Measurements from ENCODE around the gene ATOX1. TPM values are rescaled to one million over a fixed set of nuclear protein-coding genes. Genes with fewer than 3 reads are reported as not detected.

ATOX1 gene
- total and polyA plus RNA-seq, 2 donors from 2014 or later, result 83.2 to 611 TPM

DNA sequence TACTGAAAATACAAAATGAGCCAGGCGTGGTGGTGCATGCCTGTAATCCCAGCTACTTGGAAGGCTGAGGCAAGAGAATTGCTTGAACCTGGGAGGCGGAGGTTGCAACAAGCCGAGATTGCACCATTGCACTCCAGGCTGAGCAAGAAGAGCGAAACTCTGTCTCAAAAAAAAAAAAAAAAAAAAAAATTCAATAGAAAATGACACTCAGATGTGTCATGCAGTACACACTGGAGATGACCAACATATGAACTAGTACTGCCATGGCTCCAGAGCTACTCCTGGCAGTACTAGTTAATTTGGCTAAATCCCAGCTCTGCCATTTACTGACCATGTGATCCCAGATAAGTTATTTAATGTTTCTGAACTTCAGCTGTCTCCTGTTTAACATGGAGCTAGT lies 7.3 kb downstream of the ATOX1 start:
- Histone ChIP-seq H3K36me3 (ENCODE audit: control insufficient read depth in 2 of 3, insufficient read depth in 3 of 3, low read length in 3 of 3) (peaks cover 2 to 6% (median 4%) of the 10 kb centered on the region in 3 donors), H3K4me3 (ENCODE audit: low read length in 3 of 3) (no peak overlapping the region), H3K9me3 (ENCODE audit: control insufficient read depth in 2 of 3, insufficient read depth in 1 of 3, low read length in 3 of 3) (no peaks in the 10 kb centered on the region), H3K27me3 (ENCODE audit: control insufficient read depth, insufficient read depth, low read length) (no peaks in the 10 kb centered on the region), H3K4me1 (ENCODE audit: control insufficient read depth in 2 of 3, insufficient read depth in 2 of 3, low read depth in 1 of 3, low read length in 3 of 3) (peaks cover 0 to 12% (median 3%) of the 10 kb centered on the region in 3 donors), H3K27ac (ENCODE audit: low read depth in 2 of 2, low read length in 2 of 2) (no peak overlapping the region), H3K9ac (ENCODE audit: low read length in 3 of 3) (no peak overlapping the region)
- FAIRE-seq (no peak), DNase-seq (no peak)
- TF ChIP-seq, protein P1, sequence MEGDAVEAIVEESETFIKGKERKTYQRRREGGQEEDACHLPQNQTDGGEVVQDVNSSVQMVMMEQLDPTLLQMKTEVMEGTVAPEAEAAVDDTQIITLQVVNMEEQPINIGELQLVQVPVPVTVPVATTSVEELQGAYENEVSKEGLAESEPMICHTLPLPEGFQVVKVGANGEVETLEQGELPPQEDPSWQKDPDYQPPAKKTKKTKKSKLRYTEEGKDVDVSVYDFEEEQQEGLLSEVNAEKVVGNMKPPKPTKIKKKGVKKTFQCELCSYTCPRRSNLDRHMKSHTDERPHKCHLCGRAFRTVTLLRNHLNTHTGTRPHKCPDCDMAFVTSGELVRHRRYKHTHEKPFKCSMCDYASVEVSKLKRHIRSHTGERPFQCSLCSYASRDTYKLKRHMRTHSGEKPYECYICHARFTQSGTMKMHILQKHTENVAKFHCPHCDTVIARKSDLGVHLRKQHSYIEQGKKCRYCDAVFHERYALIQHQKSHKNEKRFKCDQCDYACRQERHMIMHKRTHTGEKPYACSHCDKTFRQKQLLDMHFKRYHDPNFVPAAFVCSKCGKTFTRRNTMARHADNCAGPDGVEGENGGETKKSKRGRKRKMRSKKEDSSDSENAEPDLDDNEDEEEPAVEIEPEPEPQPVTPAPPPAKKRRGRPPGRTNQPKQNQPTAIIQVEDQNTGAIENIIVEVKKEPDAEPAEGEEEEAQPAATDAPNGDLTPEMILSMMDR (IDR thresholded peaks at IDR 0.05; ENCODE audit: borderline replicate concordance, extremely low read depth, insufficient read depth), result no peak
- intact Hi-C loops (cut with DNase I), result no loop called here

DNA sequence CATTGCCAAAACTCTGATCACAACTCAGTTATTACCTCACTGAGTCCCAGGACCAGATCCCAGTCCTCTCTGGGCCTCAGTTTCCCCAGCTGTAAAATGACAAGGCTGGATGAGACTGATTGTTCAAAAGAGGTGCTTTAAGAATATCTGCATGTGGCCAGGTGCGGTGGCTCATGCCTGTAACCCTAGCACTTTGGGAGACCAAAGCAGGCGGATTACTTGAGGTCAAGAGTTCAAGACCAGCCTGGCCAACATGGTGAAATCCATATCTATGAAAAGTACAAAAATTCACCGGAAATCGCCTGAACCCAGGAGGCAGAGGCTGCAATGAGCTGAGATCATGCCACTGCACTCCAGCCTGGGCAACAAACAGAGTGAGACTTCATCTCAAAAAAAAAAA lies 8.3 kb downstream of the ATOX1 start:
- Histone ChIP-seq H3K27me3 (ENCODE audit: control insufficient read depth, insufficient read depth, low read length) (no peaks in the 10 kb centered on the region), H3K4me3 (ENCODE audit: low read length in 3 of 3) (no peak overlapping the region), H3K9ac (ENCODE audit: low read length in 3 of 3) (no peak overlapping the region), H3K4me1 (ENCODE audit: control insufficient read depth in 2 of 3, insufficient read depth in 2 of 3, low read depth in 1 of 3, low read length in 3 of 3) (peaks cover 0 to 12% (median 9%) of the 10 kb centered on the region in 3 donors), H3K27ac (ENCODE audit: low read depth in 2 of 2, low read length in 2 of 2) (no peak overlapping the region), H3K36me3 (ENCODE audit: control insufficient read depth in 2 of 3, insufficient read depth in 3 of 3, low read length in 3 of 3) (peaks cover 6 to 10% (median 6%) of the 10 kb centered on the region in 3 donors), H3K9me3 (ENCODE audit: control insufficient read depth in 2 of 3, insufficient read depth in 1 of 3, low read length in 3 of 3) (no peaks in the 10 kb centered on the region)
- TF ChIP-seq, protein P1 (IDR thresholded peaks at IDR 0.05; ENCODE audit: borderline replicate concordance, extremely low read depth, insufficient read depth), result no peak
- FAIRE-seq (no peak), DNase-seq (no peak)
- intact Hi-C loops (cut with DNase I), result no loop called here

DNA sequence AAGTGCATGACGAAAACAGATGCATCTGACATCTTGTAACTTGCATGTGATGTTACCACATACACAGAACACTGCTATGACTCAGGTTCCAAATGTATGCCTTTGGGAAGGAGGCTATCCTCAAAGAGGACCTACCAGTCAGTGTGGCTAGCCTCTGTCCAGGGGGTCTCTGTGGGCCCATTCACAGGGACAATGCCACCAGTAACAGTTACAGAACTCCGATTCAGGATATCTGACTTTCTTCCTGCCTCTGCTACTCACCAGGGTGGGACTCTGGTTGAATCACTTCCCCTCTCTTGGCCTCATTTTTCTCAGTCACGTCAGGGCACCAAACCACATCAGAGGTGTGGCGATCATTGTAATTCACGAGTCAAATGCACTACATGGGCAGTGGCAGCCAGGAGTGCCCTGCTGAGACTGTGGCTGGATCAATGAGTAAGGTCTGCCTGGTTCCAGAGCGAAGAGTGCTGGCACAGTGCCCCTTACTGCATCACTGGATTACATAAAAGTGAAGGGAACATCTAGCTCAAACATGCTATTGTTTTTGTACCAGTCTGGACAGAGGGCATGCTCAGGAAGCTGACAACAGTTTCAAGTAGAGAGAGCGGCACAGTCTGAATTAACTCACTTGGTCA lies 13.2 kb downstream of the ATOX1 start:
- H3K36me3 ChIP-seq (ENCODE audit: control insufficient read depth in 2 of 3, insufficient read depth in 3 of 3, low read length in 3 of 3), result peaks cover 4 to 14% (median 5%) of the 10 kb centered on the region in 3 donors
- TF ChIP-seq, protein P1 (IDR thresholded peaks at IDR 0.05; ENCODE audit: borderline replicate concordance, extremely low read depth, insufficient read depth), result no peak
- H3K9ac ChIP-seq (ENCODE audit: low read length in 3 of 3), result no peak overlapping the region
- H3K27ac ChIP-seq (ENCODE audit: low read depth in 2 of 2, low read length in 2 of 2), result peak overlapping the region in 1 of 2 donors; percentile 57
- H3K27me3 ChIP-seq (ENCODE audit: control insufficient read depth, insufficient read depth, low read length), result no peaks in the 10 kb centered on the region
- H3K4me1 ChIP-seq (ENCODE audit: control insufficient read depth in 2 of 3, insufficient read depth in 2 of 3, low read depth in 1 of 3, low read length in 3 of 3), result peaks cover 0 to 11% (median 0%) of the 10 kb centered on the region in 3 donors
- DNase-seq (peak in 1 of 5 donors; percentile 86), FAIRE-seq (no peak)
- H3K4me3 ChIP-seq (ENCODE audit: low read length in 3 of 3), result no peak overlapping the region
- intact Hi-C loops (cut with DNase I), result no loop called here
- no peaks in the 10 kb centered on the region for H3K9me3 ChIP-seq (ENCODE audit: control insufficient read depth in 2 of 3, insufficient read depth in 1 of 3, low read length in 3 of 3)

All from kidney (tissue), 14 donors.